Stimulated activated CD4-positive, alpha-beta T cell treated with anti-CD3 and anti-CD28 coated beads, Interleukin-12 subunit alpha, Interleukin-12 subunit beta, amount 100 ng/mL, for 24 hours (primary cell): ENCODE data around the gene GPN2.

Source experiments
- DNase-seq, 2 experiments: peaks; one replicate each; pipeline ENCODE4 v3.0.0-alpha.2; 2020; ENCODE audit warnings: low read depth in 2 of 2

Gene GPN2

GRCh38 chr1:26889551-26890466, at the start of gene GPN2:
Gene GPN2, minus strand, starts transcription at chr1:26890283. Its CDS starts 187 bp downstream, at chr1:26890096.
- peak; percentile 71 to 72 for DNase-seq

GRCh38 chr1:26938659-26939025, 48.6 kb upstream of the GPN2 start:
- DNase-seq, result no peak

- DNase-seq, result no peak
These were observed 48.0 kb upstream of the GPN2 start for GRCh38 chr1:26938004-26938658.

GRCh38 chr1:26936823-26937222, 46.7 kb upstream of the GPN2 start:
- DNase-seq, result no peak

GRCh38 chr1:26932531-26932930, 42.4 kb upstream of the GPN2 start:
- DNase-seq, result no peak

- no peak for DNase-seq
These were observed 33.6 kb upstream of the GPN2 start for GRCh38 chr1:26923711-26924110.

GRCh38 chr1:26922901-26923300, 32.8 kb upstream of the GPN2 start:
- DNase-seq, result no peak

GRCh38 chr1:26922431-26922729, 32.3 kb upstream of the GPN2 start:
- DNase-seq, result no peak

- peak; percentile 91 to 93 for DNase-seq
These were observed 31.7 kb upstream of the GPN2 start, which contains the start of gene NUDC for GRCh38 chr1:26921540-26922430. Gene NUDC, plus strand, starts transcription at chr1:26921743. Its CDS starts 106 bp downstream, at chr1:26921849.

- no peak for DNase-seq
These were observed 31.1 kb upstream of the GPN2 start for GRCh38 chr1:26921126-26921539.

- DNase-seq, result no peak
These were observed 25.2 kb upstream of the GPN2 start for GRCh38 chr1:26915204-26915842.

GRCh38 chr1:26913754-26914619, 23.9 kb upstream of the GPN2 start, which contains the start of gene NR0B2:
Gene NR0B2, minus strand, starts transcription at chr1:26913975. Its CDS starts 35 bp downstream, at chr1:26913940.
- no peak for DNase-seq

- no peak for DNase-seq
These were observed 23.3 kb upstream of the GPN2 start for GRCh38 chr1:26913389-26913753.

- no peak for DNase-seq
These were observed 22.0 kb upstream of the GPN2 start for GRCh38 chr1:26912147-26912490.

GRCh38 chr1:26911399-26912146, 21.5 kb upstream of the GPN2 start:
- no peak for DNase-seq

GRCh38 chr1:26910343-26911160, 20.5 kb upstream of the GPN2 start:
- DNase-seq, result no peak

- DNase-seq, result no peak
These were observed 19.9 kb upstream of the GPN2 start for GRCh38 chr1:26909951-26910342.

- no peak for DNase-seq
These were observed 17.2 kb upstream of the GPN2 start for GRCh38 chr1:26907071-26907917.
